D721Med (cell line): ENCODE data around the gene LIF.

ENCODE experiments used
- DNase-seq: peaks from one replicate; pipeline ENCODE4 v3.0.0; 2011; ENCODE audit warnings: low spot score; ENCODE audit not compliant: insufficient read length
- FAIRE-seq: peaks from 2 replicates; lab custom pipeline; 2011; peaks lifted over from hg19 to GRCh38; lab: Jason Lieb, UNC
- CTCF ChIP-seq: IDR thresholded peaks from 2 replicates; pipeline ENCODE4 v1.5.1; 2012; ENCODE audit warnings: mild to moderate bottlenecking, control low read depth; ENCODE audit not compliant: insufficient read depth; ENCODE audit errors: missing control alignments

The LIF gene

GRCh38 chr22:30196141-30196879 lies 50.2 kb downstream of the LIF start:
- TF ChIP-seq CTCF, result no peak
- DNase-seq (no peak), FAIRE-seq (no peak)

- no peak for TF ChIP-seq CTCF
- DNase-seq, result no peak
- FAIRE-seq, result no peak
Measured at GRCh38 chr22:30195245-30196140, 51.1 kb downstream of the LIF start.

GRCh38 chr22:30193031-30193775 lies 53.4 kb downstream of the LIF start:
- FAIRE-seq (no peak), DNase-seq (no peak)
- no peak for TF ChIP-seq CTCF

- no peak for DNase-seq
- no peak for TF ChIP-seq CTCF
- no peak for FAIRE-seq
Measured at GRCh38 chr22:30192427-30192826, 54.1 kb downstream of the LIF start.

- no peak for FAIRE-seq
Measured at GRCh38 chr22:30191040-30191701, 55.4 kb downstream of the LIF start.

More at GRCh38 chr22:30191040-30191701, 55.4 kb downstream of the LIF start:
- DNase-seq, result no peak
- no peak for TF ChIP-seq CTCF
